HepG2 (cell line): ENCODE results near the gene ULBP1. TPM values are rescaled to one million over a fixed set of nuclear protein-coding genes. Genes with fewer than 3 reads are reported as not detected.
A peak's percentile ranks its signal among the peaks of the same experiment; 100 is the strongest.

ENCODE experiments used
- ADNP ChIP-seq: sonication (generic); formaldehyde crosslinking; IDR thresholded peaks from 2 replicates; pipeline ENCODE4 v1.4.0; 2020; ENCODE audit warnings: missing genetic modification reagents
- CBX1 ChIP-seq: IDR thresholded peaks from one replicate; pipeline ENCODE4 v1.6.1; 2016; ENCODE audit warnings: antibody characterized with exemption, low read depth
- CEBPB ChIP-seq: IDR thresholded peaks from 2 replicates; pipeline ENCODE4 v1.6.1; 2011; ENCODE audit warnings: low read depth, low read length, improper control_type of control experiment, borderline replicate concordance
- CHD4 ChIP-seq: fragments of 200-600 bp; sonication (generic); IDR thresholded peaks from 2 replicates; pipeline ENCODE4 v1.7.0; 2017; ENCODE audit warnings: mild to moderate bottlenecking, low read length, borderline replicate concordance
- DR1 ChIP-seq: sonication (generic); formaldehyde crosslinking; IDR thresholded peaks from 2 replicates; pipeline ENCODE4 v1.8.0; 2021; ENCODE audit warnings: mild to moderate bottlenecking, missing genetic modification reagents, inconsistent platforms
- GFI1 ChIP-seq: sonication (generic); formaldehyde crosslinking; IDR thresholded peaks from 2 replicates; pipeline ENCODE4 v1.5.0; 2020; ENCODE audit warnings: missing genetic modification reagents, mild to moderate bottlenecking, borderline replicate concordance
- RAD51 ChIP-seq: fragments of 450-650 bp; IDR thresholded peaks from 2 replicates; pipeline ENCODE4 v1.6.1; 2016; ENCODE audit warnings: borderline replicate concordance
- SP140L ChIP-seq: sonication (generic); formaldehyde crosslinking; IDR thresholded peaks from 2 replicates; pipeline ENCODE4 v1.4.0; 2020; ENCODE audit warnings: missing genetic modification reagents, borderline replicate concordance
- THAP9 ChIP-seq: sonication (generic); formaldehyde crosslinking; IDR thresholded peaks from 2 replicates; pipeline ENCODE4; 2020; ENCODE audit warnings: missing genetic modification reagents, mild to moderate bottlenecking, borderline replicate concordance
- ZBTB8A ChIP-seq: sonication (generic); formaldehyde crosslinking; IDR thresholded peaks from 2 replicates; pipeline ENCODE4 v1.4.0; 2020; ENCODE audit warnings: mild to moderate bottlenecking, low read depth, missing genetic modification reagents, borderline replicate concordance
- ZNF230 ChIP-seq: sonication (generic); formaldehyde crosslinking; IDR thresholded peaks from 2 replicates; pipeline ENCODE4 v1.4.0; 2020; ENCODE audit warnings: mild to moderate bottlenecking, missing genetic modification reagents
- ZNF414 ChIP-seq: sonication (generic); formaldehyde crosslinking; IDR thresholded peaks from 2 replicates; pipeline ENCODE4 v1.5.0; 2020; ENCODE audit warnings: missing genetic modification reagents
- ZNF547 ChIP-seq: sonication (generic); formaldehyde crosslinking; IDR thresholded peaks from 2 replicates; pipeline ENCODE4 v1.5.1; 2020; ENCODE audit warnings: mild to moderate bottlenecking, missing genetic modification reagents
- ZNF549 ChIP-seq: sonication (generic); formaldehyde crosslinking; IDR thresholded peaks from 2 replicates; pipeline ENCODE4 v1.5.0; 2020; ENCODE audit warnings: missing genetic modification reagents
- ZNF574 ChIP-seq: sonication (generic); formaldehyde crosslinking; IDR thresholded peaks from 2 replicates; pipeline ENCODE4 v1.4.0; 2020; ENCODE audit warnings: missing genetic modification reagents
- ZNF576 ChIP-seq: sonication (generic); formaldehyde crosslinking; IDR thresholded peaks from 2 replicates; pipeline ENCODE4 v1.4.0; 2020; ENCODE audit warnings: mild to moderate bottlenecking, missing genetic modification reagents
- ZNF672 ChIP-seq: sonication (generic); formaldehyde crosslinking; IDR thresholded peaks from 2 replicates; pipeline ENCODE4 v1.8.1; 2022; ENCODE audit warnings: missing genetic modification reagents
- ZNF75D ChIP-seq: sonication (generic); formaldehyde crosslinking; IDR thresholded peaks from 2 replicates; pipeline ENCODE4 v1.8.1; 2023; ENCODE audit warnings: missing genetic modification reagents, mild to moderate bottlenecking, borderline replicate concordance
- ZXDC ChIP-seq: sonication (generic); formaldehyde crosslinking; IDR thresholded peaks from 2 replicates; pipeline ENCODE4 v1.5.0; 2020; ENCODE audit warnings: mild to moderate bottlenecking, missing genetic modification reagents
- polyA plus RNA-seq, 8 experiments: library from polyadenylated mRNA; depleted of rRNA in 3 of 8; stranded (reverse) in 7 of 8; unstranded in 1 of 8; fragments of >200 nt; fragmentation: Illumina TruSeq in 4 of 8; extraction: Trizol in 4 of 8; gene quantifications; 2 replicates each; pipeline versions ENCODE4 v1.2.1 to v1.2.3, GENCODE V29; 2011 to 2016; ENCODE audit warnings: low read depth in 4 of 8, missing spikeins in 1 of 8, mixed read lengths in 1 of 8; ENCODE audit not compliant: insufficient read depth in 1 of 8
- total RNA-seq, 5 experiments: library from RNA; depleted of rRNA; stranded (reverse); fragments of >200 nt; fragmentation: Illumina TruSeq; extraction: Trizol; gene quantifications; 2 replicates each; pipeline ENCODE4 v1.2.3, GENCODE V29; 2016; ENCODE audit warnings: low read depth in 1 of 5

Gene ULBP1
- total and polyA plus RNA-seq, 2 of the 13 experiments (the other 11 are each of a cell fraction or from before 2014, with no cell fraction given) = 0.04 to 0.09 TPM

- TF ChIP-seq ZNF414 (no peak), ZNF547 (0 out of 2 replicates have a peak, but pooled peaks have one; percentile 15), ZNF549 (CRISPR knock-in tag) (no peak), ZBTB8A (CRISPR knock-in tag) (peak; percentile 19; the same call in 1 of the 2 replicates), GFI1 (CRISPR knock-in tag) (no peak), ZNF576 (no peak), ADNP (CRISPR knock-in tag) (no peak), RAD51 (peak; percentile 96), ZNF230 (no peak; the same call in 1 of the 2 replicates), ZNF672 (no peak), ZXDC (CRISPR knock-in tag) (no peak), SP140L (CRISPR knock-in tag) (no peak), CEBPB (no peak), ZNF574 (CRISPR knock-in tag) (peak; percentile 45), THAP9 (peak; percentile 58; the same call in 1 of the 2 replicates), ZNF75D (no peak), CBX1 (peak; percentile 61), CHD4 (no peak), DR1 (CRISPR knock-in tag) (no peak; the same call in 1 of the 2 replicates)
These were observed 41.3 kb downstream of the ULBP1 start (continued) for GRCh38 chr6:150004783-150005717.
